Astrocyte of the hippocampus (primary cell): ENCODE measurements around the gene CAD.
"Not testable (repeated sequence)": the region's sequence is repeated elsewhere in the genome, so short reads cannot be mapped to it uniquely, and the experiment has no call there.

Source experiments
- DNase-seq: peaks from one replicate; pipeline ENCODE4 v3.0.0; 2011; ENCODE audit warnings: low read depth, low spot score

CAD gene

GRCh38 chr2:27255660-27256059, 38.5 kb downstream of the CAD start:
- no peak for DNase-seq

GRCh38 chr2:27256855-27257454, 39.8 kb downstream of the CAD start:
- no peak for DNase-seq

GRCh38 chr2:27258051-27258450, 40.9 kb downstream of the CAD start:
- DNase-seq, result no peak

DNA sequence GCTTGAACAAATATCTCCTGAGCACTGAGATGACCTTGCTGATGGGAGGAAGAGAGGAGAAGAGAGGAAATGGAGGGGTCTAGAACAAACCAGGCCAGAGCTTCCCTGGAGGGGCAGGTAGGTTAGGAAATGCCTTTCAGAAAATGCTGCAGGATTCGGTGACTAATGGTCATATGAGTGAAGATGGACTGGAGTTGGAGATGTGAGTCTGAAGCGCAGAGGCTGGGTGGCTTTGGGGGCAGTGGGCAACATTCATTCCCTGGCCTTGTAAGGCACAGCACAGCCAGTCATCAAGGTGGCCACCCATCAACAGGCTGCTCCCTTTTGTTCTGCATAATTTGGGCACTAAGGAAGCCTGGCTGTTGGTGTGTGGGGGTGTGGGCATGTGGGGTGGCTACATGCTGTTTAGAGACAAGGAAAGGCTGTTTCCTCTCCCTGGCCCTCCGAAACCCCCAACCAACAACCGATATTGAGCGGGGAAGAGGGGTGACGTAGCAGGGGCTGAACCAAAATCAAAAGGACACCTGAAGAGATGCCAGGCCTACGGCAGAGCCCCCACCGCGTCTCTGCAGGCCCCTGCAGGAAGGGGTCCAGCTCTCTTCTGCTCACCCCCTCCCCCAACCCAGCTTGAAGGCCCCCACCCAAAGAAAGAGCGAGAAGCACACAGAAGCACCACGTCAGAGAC, 44.2 kb downstream of the CAD start:
- DNase-seq, result no peak

- no peak for DNase-seq
Measured at GRCh38 chr2:27261926-27262298, 44.7 kb downstream of the CAD start.

- peak; percentile 38 for DNase-seq
Measured at GRCh38 chr2:27262379-27263286, 45.5 kb downstream of the CAD start, which contains the start of gene SLC30A3. SLC30A3 (minus strand) TSS chr2:27263047; CDS start chr2:27262906, 141 bp downstream.

GRCh38 chr2:27263287-27264252, 46.4 kb downstream of the CAD start:
- no peak for DNase-seq

- no peak for DNase-seq
Measured at GRCh38 chr2:27264253-27264752, 47.1 kb downstream of the CAD start.

DNA sequence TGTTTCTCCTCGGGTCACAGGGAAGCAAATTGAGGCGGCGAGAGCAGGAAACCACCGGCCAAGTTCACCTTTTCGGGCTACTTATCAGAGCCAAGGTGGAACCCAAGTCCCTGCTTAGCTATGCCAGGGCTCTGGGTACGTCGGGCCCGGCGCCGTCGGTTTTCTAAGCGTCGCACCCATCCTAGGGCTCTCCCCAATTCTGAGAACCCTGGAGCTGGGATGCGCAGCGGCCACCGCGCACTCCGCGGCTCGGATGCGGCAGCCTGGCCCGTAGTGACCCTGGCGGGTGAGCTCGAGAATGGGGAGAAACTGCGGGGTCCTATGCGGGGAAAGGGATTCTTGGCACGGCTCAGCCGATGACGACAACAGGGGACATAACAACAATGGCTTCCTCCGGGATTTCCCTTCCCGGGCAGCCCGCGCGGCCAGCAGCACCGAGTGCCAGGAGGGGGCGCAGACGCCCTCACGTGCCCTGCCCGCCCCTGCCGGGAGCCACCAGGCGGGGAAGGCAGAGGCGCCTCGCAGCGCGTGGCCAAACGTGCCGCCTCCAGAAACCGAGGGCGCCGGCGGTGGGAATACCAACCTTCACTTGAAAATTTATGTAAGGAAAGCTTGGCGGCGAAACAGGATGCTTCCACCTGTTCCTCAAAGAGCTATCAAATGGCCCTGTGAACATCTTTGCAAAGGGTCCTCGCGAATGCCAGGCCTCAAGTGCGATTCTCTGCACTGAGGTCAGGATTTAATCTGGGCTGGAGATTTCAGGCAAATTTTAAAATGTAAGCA, 47.8 kb downstream of the CAD start:
- DNase-seq, result peak; percentile 77

DNA sequence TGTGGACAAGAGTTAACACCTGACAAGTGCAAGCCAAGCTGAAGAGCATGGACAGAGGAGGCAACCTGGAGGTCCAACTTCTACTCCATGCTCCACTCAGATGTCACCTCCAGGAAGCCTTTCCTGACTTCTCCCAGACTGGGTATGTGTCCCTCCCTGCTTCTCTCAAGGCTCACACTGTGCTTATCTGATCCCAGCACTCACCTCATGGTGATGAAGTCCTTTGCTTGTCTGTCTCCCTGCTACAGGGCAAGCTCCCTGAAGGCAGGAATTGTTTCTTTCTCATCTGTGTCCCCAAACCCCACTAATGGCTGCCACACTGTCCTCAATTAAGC, 48.3 kb downstream of the CAD start:
- DNase-seq, result no peak

- not testable (repeated sequence) for DNase-seq
Measured at GRCh38 chr2:27268296-27268695, 51.1 kb downstream of the CAD start.

- no peak for DNase-seq
Measured at GRCh38 chr2:27270131-27270530, 53.0 kb downstream of the CAD start.

- no peak for DNase-seq
Measured at GRCh38 chr2:27270670-27271069, 53.5 kb downstream of the CAD start.

- no peak for DNase-seq
Measured at GRCh38 chr2:27271631-27272340, 54.6 kb downstream of the CAD start.

GRCh38 chr2:27272537-27273522, 55.7 kb downstream of the CAD start:
- not testable (repeated sequence) for DNase-seq

DNA sequence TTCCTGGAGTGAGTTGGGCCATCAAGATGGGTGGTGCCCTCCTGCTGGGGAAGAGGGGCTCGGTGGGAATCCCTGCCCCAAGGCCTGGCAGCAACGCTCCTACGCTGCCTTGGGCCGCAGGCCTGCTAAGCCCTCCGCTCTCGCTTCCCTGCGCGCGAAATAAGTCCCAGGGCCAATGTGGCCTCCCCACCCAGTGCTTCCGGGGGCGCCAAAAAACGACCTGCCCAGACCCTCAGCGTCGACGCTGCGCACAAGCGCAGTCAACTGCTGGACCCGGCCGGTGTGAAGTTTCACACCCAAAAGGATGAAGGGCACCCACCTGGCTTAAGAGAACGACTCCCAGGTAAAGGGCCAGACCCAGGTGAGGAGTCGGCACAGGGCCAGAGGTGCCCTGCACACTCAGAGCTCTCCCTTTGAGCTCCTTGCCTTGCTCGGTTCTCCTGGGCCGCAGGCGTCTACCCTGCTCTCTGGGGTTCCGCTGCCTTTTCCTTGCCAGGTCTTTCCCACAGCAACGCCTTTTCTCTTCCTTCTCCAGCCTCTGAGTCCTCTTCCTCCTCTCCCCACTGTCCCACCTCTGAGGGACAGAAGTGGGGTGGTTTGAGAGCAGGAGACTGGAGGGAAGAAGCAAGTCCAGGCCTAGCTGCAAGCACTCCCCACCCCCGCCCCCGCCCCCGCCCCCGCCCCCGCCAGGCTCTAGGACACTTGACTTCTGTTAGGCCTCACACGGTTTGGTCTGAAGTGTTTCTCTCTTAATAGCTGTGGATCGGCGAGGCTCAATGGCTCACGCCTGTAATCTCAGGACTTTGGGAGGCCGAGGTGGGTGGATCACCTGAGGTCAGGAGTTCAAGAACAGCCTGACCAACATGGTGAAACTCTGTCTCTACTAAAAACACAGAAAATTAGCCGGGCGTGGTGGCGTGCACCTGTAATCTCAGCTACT, 58.3 kb downstream of the CAD start, which contains the start of gene DNAJC5G:
TSS of gene DNAJC5G (plus strand) at position 223 of the 940 bp plus-strand sequence. CDS start 1,296 bp downstream, outside the sequence.
- DNase-seq, result no peak

- DNase-seq, result no peak
Measured at GRCh38 chr2:27278010-27278409, 60.8 kb downstream of the CAD start.
